Fibroblast of mammary gland (primary cell): ENCODE results near the gene FYCO1.
A peak's percentile ranks its signal among the peaks of the same experiment; 100 is the strongest.

ENCODE experiments used
- DNase-seq: peaks from one replicate; pipeline ENCODE4 v3.0.0-alpha.2; 2010; ENCODE audit warnings: low read depth
- H3K4me3 ChIP-seq: 2 replicates; pipeline ENCODE4 v1.5.1; 2011; ENCODE audit warnings: low read depth, mild to moderate bottlenecking, low read length, moderate library complexity; ENCODE audit not compliant: control insufficient read depth
- TF ChIP-seq, protein P1 (sequence below): conservative IDR thresholded peaks from 2 replicates; pipeline ENCODE4 v1.5.1; 2011; ENCODE audit warnings: low read depth, low read length, inconsistent platforms; ENCODE audit not compliant: control insufficient read depth, insufficient read depth

Gene FYCO1

DNA sequence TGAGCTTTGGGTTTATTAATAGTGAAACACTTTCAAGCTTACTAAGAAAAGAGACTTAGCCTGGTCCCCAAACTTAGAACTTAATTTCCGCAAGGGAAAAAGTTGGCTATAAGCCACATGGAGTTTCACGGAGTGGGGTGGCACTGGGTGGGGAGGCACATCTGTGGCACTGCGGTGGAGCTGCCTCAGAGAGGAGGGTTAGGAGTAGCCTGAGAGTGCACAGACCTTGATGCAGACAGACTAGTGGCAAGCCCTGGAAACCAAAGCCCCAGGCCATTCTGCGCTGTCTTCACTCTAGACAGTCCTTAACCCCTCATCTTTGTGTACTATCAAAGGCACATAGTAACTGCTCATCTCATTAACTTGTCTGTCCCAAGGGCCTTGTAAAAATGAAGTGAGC, 30.4 kb downstream of the FYCO1 start:
- no peak overlapping the region for H3K4me3 ChIP-seq
- TF ChIP-seq, protein P1, sequence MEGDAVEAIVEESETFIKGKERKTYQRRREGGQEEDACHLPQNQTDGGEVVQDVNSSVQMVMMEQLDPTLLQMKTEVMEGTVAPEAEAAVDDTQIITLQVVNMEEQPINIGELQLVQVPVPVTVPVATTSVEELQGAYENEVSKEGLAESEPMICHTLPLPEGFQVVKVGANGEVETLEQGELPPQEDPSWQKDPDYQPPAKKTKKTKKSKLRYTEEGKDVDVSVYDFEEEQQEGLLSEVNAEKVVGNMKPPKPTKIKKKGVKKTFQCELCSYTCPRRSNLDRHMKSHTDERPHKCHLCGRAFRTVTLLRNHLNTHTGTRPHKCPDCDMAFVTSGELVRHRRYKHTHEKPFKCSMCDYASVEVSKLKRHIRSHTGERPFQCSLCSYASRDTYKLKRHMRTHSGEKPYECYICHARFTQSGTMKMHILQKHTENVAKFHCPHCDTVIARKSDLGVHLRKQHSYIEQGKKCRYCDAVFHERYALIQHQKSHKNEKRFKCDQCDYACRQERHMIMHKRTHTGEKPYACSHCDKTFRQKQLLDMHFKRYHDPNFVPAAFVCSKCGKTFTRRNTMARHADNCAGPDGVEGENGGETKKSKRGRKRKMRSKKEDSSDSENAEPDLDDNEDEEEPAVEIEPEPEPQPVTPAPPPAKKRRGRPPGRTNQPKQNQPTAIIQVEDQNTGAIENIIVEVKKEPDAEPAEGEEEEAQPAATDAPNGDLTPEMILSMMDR: no peak
- DNase-seq: no peak

DNA sequence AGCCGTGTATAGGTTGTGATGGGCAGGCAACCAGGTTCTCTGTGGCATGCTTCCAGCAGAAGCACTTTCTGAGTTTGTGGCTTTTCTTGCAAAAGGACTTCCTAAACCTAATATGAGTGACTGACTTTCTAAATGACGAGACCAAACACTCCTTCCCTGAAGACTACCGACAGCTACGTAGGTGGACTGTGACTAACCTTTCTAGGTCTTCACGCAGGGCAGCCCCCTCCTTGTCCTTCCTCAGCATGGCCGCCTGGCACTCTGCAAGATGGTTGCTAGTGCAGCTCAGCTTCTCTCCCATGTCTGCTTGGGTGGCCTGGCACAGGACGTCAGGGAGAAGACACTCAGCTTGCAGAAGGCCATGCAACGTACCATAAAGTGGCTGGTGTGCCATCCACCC, 31.5 kb downstream of the FYCO1 start:
- H3K4me3 ChIP-seq: no peak overlapping the region
- TF ChIP-seq, protein P1: no peak
- no peak for DNase-seq

DNA sequence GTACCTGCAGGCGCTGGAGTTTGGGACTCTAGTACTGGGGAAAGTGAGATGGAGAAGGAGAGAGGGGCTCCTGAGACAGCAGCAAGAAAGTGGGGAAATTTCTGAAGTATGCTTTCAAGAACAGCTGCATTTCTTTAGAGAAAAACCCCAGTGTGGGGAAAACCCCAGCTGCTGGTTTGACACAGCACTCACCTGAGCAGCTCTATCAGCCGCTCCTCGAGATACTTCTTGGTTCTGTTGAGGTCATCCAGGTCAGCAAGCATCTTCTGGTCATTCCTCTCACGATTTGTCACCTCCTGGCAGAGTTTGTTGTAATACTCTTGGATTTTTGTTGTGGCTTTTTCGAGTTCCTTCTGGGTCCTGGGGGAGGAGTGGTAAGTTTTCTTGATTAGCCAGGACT, 33.6 kb downstream of the FYCO1 start:
- H3K4me3 ChIP-seq: no peak overlapping the region
- no peak for DNase-seq
- TF ChIP-seq, protein P1: no peak

DNA sequence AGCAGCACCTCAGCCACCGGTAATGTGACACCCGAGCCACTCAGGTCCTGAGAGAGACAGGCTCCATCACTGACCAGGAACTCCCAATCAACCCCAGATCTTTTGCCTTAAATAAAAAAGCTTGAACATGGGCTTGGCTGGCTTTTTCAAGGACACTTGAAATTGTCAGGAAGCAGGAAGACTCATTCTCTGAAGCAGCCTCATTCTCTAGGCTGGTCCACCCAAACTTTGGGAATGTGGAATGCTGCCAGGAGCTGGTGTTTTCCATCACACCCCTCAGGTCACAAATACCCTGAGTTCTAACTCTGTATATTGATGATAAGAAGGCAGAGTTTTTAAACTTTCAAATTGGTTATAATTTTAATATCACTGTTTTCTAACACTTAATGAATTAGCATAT, 35.3 kb downstream of the FYCO1 start:
- no peak overlapping the region for H3K4me3 ChIP-seq
- DNase-seq: no peak
- TF ChIP-seq, protein P1: no peak

DNA sequence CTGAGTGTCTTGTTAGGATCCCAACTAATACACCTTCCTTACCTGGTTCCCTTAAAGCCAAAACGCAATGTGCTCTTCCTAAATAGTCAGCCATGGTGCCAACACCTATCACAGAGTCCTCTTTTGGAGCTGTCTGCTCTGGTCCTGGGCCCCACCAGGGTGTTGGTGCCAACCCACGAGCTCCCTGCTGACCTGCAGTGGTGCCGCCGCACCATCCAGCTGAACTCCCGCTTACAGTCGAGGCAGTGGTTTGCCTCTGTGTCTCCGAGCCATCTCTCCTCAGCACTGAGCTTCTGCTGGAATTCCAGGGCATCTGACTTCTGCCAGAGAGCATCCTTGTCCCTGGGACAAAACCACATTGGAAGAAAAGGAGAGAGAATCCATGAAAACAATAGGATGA, 36.4 kb downstream of the FYCO1 start:
- TF ChIP-seq, protein P1: no peak
- no peak for DNase-seq
- no peak overlapping the region for H3K4me3 ChIP-seq

DNA sequence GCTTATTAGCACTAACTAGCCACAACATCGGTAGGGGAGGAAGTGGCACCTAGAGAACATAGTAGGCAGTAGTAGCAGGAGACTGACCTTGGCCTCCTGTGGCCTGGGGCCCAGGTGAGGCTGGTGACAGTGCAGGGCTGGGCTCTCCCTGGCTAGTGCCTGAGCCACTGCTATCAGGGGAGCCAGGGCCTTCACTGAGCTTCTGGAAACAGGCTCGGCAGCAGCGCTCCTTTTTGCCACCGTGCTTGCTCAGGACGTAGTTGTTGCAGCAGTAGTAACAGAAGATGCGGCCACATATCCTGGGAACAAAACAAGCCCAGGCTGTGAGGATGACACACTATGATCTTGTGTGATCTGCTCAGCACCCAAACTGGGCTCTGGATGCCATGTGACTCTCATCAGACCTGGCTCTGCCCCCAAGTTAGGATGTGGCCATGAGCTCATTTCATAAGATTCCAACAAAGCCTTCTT, 37.3 kb downstream of the FYCO1 start:
- peak; percentile 73 for DNase-seq
- TF ChIP-seq, protein P1: no peak
- no peak overlapping the region for H3K4me3 ChIP-seq

DNA sequence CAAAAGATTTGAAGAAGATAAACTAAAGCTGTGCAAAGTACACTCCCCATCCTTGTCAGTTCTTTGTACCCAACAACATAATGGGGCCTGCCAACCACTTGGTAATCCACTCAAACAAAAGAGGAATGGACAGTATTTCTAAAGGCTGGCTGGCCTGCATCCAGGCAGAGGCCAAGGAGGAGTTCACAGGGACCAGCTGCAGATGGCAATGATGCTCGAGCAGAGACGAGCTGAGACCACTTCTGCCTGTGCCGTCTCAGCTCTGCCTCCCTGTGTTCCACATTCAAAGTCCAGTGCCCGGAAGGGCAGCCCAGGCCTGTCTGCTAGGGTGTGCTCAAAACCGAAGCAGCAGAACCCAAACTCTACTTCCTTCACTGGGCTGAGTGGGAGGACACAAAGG, 38.0 kb downstream of the FYCO1 start:
- H3K4me3 ChIP-seq: no peak overlapping the region
- TF ChIP-seq, protein P1: no peak
- DNase-seq: no peak
